ENCODE measurements around the gene MYOCOS.
"Not testable (repeated sequence)": the region's sequence is repeated elsewhere in the genome, so short reads cannot be mapped to it uniquely, and the experiment has no call there.

DNA sequence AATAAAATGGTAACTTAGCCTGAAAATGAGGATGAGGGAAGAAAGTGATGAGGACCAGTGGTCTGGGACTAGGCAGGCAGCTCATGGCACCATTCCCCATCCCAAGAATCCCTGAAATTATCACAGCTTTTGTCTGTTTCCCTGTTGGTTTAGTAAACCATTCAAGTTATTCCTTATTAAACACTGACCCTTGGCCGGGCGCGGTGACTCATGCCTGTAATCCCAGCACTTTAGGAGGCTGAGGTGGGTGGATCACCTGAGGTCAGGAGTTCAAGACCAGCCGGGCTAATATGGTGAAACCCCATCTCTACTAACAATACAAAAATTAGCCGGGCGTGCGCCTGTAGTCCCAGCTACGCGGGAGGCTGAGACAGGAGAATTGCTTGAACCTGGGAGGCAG is 34.2 kb downstream of the MYOCOS start:
- not testable (repeated sequence) for TF ChIP-seq MAX (IDR thresholded peaks at IDR 0.05; ENCODE audit: low read depth, low read length); POLR2A (IDR thresholded peaks at IDR 0.05; ENCODE audit: extremely low read depth, insufficient read length)
- TF ChIP-seq, protein P1, sequence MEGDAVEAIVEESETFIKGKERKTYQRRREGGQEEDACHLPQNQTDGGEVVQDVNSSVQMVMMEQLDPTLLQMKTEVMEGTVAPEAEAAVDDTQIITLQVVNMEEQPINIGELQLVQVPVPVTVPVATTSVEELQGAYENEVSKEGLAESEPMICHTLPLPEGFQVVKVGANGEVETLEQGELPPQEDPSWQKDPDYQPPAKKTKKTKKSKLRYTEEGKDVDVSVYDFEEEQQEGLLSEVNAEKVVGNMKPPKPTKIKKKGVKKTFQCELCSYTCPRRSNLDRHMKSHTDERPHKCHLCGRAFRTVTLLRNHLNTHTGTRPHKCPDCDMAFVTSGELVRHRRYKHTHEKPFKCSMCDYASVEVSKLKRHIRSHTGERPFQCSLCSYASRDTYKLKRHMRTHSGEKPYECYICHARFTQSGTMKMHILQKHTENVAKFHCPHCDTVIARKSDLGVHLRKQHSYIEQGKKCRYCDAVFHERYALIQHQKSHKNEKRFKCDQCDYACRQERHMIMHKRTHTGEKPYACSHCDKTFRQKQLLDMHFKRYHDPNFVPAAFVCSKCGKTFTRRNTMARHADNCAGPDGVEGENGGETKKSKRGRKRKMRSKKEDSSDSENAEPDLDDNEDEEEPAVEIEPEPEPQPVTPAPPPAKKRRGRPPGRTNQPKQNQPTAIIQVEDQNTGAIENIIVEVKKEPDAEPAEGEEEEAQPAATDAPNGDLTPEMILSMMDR (IDR thresholded peaks at IDR 0.05; ENCODE audit: low read depth, low read length): not testable (repeated sequence)

Measured in NB4 (cell line).